Prostate gland (tissue), 2 donors: ENCODE measurements around the gene THAP4.

Source experiments
- POLR2A ChIP-seq: fragments of 450-650 bp; IDR thresholded peaks from one replicate; pipeline ENCODE4 v1.6.1; 2016; ENCODE audit warnings: antibody characterized with exemption, mild to moderate bottlenecking
- TF ChIP-seq, protein P1 (sequence below), 4 experiments: fragments of 200-600 bp in 2 of 4; fragments of 450-650 bp in 2 of 4; sonication (generic) in 2 of 4; IDR thresholded peaks; 1 replicate in 3 of 4; 2 replicates in 1 of 4; pipeline ENCODE4 v1.5.1; 2016 to 2019; ENCODE audit warnings: antibody characterized with exemption in 4 of 4, mild to moderate bottlenecking in 2 of 4, moderate library complexity in 2 of 4

DNA sequence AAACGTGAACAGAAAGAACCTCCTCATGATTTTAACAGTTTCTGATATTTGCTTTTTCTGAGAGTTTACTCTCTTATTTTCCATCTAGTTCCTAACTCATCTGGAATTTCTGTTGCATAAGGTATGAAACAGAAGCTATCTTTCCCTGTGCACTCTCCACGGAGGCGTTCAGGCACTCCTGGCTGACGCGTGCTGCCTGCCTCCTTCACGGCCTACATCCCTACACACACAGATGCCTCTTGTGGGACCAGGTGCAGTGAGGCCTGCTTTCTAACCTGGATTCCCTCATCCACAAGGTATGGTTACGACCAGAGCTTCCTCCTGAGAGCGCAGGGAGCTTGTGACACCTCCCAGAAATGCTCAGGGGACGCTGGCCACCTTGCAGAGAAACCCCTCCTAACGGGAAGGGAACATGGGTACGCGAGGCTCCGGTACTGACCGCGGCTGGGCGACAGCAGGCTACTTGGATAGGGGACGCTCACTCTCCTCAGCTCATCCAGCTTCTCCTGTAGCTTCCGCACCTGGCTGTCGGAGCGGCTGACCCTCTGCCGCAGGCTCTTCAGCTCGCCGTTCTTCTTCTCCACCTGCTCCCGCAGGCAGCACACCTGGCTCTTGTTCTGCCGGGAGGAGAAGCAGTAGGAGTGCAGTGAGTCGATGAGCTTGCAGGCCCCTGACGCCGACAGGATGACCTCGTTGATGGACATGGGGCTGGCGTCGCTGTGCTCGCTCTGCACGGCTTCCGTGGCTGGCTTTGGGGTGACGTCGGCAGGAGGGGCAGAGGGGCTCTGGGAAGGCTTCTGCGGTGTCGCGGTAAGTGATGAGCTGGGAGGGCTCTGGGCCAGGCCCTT, 4.3 kb downstream of the THAP4 start:
- no peak for TF ChIP-seq POLR2A
- TF ChIP-seq, protein P1, sequence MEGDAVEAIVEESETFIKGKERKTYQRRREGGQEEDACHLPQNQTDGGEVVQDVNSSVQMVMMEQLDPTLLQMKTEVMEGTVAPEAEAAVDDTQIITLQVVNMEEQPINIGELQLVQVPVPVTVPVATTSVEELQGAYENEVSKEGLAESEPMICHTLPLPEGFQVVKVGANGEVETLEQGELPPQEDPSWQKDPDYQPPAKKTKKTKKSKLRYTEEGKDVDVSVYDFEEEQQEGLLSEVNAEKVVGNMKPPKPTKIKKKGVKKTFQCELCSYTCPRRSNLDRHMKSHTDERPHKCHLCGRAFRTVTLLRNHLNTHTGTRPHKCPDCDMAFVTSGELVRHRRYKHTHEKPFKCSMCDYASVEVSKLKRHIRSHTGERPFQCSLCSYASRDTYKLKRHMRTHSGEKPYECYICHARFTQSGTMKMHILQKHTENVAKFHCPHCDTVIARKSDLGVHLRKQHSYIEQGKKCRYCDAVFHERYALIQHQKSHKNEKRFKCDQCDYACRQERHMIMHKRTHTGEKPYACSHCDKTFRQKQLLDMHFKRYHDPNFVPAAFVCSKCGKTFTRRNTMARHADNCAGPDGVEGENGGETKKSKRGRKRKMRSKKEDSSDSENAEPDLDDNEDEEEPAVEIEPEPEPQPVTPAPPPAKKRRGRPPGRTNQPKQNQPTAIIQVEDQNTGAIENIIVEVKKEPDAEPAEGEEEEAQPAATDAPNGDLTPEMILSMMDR (IDR thresholded peaks at IDR 0.05) = no peak
